GM19395 (cell line): Measurements from ENCODE around the gene ZBTB1.
"Not testable (repeated sequence)": the region's sequence is repeated elsewhere in the genome, so short reads cannot be mapped to it uniquely, and the experiment has no call there.

Experiments used
- ATAC-seq: cut with Tn5 transposase; IDR thresholded peaks from one replicate; pipeline ENCODE4 v1.9.1; 2021; ENCODE audit warnings: mild to moderate bottlenecking, moderate library complexity; ENCODE audit not compliant: unreplicated experiment

ZBTB1 gene

DNA sequence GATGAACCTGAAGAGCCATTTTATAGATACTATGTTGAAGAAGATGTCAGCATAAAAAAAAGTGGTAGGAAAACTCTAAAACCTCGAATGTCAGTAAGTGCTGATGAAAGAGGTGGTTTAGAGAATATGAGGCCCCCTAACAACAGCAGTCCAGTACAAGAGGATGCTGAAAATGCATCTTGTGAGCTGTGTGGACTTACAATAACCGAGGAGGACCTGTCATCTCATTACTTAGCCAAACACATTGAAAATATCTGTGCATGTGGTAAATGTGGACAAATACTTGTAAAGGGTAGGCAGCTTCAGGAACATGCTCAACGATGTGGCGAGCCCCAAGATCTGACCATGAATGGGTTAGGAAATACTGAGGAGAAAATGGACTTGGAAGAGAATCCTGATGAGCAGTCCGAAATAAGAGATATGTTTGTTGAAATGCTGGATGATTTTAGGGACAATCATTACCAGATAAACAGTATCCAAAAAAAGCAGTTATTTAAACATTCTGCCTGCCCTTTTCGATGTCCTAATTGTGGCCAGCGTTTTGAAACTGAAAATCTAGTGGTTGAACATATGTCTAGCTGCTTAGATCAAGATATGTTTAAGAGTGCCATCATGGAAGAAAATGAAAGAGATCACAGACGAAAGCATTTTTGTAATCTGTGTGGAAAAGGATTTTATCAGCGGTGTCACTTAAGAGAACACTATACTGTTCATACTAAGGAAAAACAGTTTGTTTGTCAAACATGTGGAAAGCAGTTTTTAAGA, 18.2 kb downstream of the ZBTB1 start:
- ATAC-seq = no peak

- ATAC-seq = no peak
Observed at GRCh38 chr14:64525354-64525753, 20.8 kb downstream of the ZBTB1 start.

DNA sequence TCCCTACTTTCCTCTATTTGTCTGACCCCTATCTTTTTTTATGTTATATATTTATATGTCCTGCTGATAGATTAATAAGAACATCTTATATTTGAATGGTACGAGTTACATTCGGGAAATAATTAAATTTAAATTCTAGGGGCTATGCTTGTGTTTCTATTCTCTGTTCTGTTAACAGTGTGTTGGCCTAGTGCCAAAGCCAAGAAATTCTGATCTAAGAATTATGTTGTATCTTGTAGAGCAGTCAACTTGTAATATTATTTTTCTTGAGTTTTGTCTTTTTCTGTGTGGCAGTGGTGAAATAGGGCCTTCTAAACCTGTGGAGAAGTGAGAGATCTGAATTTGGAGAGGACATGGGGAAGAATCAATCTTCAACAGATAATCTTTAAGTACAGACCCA, 27.0 kb downstream of the ZBTB1 start:
- ATAC-seq = no peak

DNA sequence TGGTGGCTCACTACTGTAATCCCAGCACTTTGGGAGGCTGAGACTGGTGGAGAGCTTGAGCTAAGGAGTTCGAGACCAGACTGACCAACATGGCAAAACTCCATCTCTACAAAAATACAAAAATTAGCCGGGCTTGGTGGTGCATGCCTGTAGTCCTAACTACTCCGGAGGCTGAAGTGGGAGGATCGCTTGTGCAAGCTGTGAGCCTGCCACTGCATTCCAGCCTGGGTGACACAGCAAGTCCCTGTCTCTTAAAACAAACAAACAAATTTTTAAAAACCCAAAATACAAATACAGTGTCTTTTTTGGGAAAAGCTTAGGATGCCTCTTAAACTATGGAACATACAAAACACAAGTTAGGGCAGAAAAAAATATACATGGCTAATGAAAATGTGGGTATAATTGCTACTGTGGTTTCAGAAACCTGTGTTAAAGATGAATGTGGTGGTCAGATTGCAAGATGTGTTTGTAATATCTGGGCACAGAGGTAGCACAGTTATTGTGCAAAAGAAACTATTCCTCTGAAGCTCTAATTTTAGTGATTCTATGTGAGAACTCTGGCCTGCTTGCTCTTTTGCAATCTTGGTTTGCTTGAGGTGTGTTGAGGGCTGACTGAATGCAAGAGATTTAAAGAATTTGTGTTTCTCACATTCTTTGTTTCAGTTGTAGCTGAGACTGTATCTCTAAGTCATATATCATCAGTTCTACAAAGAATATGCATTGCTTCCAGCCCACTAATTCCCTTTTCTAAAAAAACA, 32.1 kb downstream of the ZBTB1 start:
- no peak for ATAC-seq

GRCh38 chr14:64540208-64541202, 35.9 kb downstream of the ZBTB1 start, which contains the start of gene HSPA2:
HSPA2 (plus strand) TSS chr14:64540741; CDS start chr14:64540850, 109 bp downstream.
- peak; percentile 97 for ATAC-seq

- no peak for ATAC-seq
Observed at GRCh38 chr14:64541261-64541971, 36.8 kb downstream of the ZBTB1 start.

DNA sequence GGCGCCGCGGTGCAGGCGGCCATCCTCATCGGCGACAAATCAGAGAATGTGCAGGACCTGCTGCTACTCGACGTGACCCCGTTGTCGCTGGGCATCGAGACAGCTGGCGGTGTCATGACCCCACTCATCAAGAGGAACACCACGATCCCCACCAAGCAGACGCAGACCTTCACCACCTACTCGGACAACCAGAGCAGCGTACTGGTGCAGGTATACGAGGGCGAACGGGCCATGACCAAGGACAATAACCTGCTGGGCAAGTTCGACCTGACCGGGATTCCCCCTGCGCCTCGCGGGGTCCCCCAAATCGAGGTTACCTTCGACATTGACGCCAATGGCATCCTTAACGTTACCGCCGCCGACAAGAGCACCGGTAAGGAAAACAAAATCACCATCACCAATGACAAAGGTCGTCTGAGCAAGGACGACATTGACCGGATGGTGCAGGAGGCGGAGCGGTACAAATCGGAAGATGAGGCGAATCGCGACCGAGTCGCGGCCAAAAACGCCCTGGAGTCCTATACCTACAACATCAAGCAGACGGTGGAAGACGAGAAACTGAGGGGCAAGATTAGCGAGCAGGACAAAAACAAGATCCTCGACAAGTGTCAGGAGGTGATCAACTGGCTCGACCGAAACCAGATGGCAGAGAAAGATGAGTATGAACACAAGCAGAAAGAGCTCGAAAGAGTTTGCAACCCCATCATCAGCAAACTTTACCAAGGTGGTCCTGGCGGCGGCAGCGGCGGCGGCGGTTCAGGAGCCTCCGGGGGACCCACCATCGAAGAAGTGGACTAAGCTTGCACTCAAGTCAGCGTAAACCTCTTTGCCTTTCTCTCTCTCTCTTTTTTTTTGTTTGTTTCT, 37.6 kb downstream of the ZBTB1 start:
- no peak for ATAC-seq

DNA sequence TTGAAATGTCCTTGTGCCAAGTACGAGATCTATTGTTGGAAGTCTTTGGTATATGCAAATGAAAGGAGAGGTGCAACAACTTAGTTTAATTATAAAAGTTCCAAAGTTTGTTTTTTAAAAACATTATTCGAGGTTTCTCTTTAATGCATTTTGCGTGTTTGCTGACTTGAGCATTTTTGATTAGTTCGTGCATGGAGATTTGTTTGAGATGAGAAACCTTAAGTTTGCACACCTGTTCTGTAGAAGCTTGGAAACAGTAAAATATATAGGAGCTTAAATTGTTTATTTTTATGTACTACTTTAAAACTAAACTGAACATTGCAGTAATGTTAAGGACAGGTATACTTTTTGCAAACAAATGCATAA, 38.2 kb downstream of the ZBTB1 start:
- ATAC-seq = no peak

DNA sequence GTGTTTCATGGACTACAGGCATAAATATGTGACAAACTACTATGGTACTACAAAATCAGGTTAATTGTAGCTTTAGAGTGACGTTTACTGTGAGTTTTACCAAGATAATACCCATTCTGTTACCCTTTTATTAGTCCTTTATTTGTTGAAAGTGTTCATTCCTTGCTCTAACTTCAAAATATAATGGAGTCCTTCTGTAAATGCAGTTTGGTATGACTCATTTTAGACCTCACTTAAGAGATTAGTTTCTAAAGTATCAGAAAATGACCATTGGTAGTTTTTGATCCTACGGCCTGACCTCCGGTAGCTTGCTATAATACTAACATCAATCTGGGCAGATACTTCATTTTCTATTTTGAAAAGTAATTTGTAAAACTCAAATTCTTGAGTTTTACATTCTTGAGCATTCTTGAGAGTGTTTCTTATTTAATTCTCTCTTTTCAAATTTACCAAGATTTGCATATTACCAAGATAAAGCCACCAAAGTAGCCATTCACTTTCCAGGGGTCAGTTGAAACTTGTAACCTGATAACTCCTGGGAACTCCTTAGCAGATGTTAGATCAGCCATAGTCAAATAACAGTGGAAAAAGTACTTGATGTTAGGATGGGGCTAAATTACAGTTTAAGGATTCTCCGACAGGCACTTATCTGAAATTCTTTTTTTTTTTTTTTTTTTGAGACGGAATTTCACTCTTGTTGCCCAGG, 40.2 kb downstream of the ZBTB1 start:
- no peak for ATAC-seq

- ATAC-seq = no peak
Observed at GRCh38 chr14:64549016-64549415, 44.4 kb downstream of the ZBTB1 start.

GRCh38 chr14:64549791-64550620, 45.4 kb downstream of the ZBTB1 start, which contains the start of gene PPP1R36:
PPP1R36 (plus strand) TSS chr14:64549961; CDS start chr14:64549998, 37 bp downstream.
- ATAC-seq = no peak

DNA sequence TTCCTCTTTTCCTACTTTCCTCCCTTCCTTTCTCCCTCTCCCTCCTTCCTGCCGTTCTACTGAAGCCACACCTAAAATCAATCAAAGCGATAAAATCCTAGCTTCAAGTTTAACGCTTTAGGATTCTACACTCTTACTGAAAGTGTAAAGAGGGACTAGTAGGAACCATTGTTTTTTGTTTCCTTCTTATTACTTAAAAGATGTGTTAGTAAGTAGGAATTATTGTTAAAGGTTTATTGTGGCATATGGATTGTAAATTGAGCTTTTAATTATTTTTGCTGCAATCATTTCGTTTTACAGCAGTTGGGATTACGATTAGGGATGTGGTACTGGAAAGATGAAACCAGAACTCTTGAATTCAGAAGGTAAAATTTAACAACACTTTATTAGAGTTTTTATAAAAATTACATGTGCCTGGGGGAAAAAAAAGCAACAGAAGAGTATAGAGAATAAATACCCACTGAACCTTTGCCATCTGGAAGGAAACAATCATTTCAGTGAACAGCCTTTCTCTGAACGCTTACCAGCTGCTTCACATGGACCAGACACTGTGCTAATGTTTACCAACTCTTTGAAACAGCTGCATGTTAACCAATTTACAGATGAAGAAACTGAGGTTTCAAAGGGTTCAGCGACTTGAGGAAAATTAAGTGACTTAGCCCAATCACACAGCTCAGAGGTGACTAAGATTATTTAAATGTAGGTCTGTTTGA, 46.2 kb downstream of the ZBTB1 start:
- no peak for ATAC-seq

DNA sequence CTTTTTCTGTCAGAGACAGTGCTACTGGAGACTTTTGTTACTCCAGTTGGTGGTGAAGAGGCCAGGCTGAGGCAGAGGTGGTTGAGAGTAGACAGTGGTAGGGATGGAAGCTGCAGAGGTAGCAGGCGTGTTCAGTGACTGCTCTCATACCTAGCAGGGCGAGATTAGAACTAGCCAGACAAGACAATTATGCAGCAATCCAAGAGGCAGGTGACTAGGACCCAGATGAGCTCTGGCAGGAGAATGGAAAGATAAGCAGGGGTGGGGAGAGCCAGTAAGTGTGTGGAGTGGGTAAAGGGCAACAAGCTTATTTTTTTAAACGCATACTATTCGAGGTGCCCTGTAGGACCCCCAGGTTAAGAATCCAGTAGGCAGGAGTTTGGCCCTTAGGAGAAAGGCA, 50.0 kb downstream of the ZBTB1 start:
- ATAC-seq = no peak

- no peak for ATAC-seq
Observed at GRCh38 chr14:64556526-64556925, 52.0 kb downstream of the ZBTB1 start.

- ATAC-seq = not testable (repeated sequence)
Observed at GRCh38 chr14:64558216-64558615, 53.6 kb downstream of the ZBTB1 start.

DNA sequence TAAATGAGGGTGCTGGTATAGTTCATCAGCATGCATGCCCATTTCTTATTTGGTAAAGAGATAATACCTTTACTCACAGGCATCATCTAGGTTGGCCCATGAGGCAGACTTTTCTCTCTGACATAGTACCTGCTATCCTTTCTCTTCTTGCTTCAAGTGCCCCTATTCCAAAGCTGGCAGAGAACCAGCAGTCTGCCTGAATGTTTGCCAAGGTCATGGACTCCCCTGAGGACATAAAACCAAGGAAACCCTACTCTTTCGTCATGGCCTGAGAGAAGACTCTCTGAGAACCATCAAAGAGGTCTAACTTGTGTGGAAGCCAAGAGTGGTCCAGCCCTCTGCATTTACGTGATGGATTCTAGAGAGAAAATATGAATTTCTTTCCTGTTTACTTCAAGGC, 57.1 kb downstream of the ZBTB1 start:
- ATAC-seq = no peak

DNA sequence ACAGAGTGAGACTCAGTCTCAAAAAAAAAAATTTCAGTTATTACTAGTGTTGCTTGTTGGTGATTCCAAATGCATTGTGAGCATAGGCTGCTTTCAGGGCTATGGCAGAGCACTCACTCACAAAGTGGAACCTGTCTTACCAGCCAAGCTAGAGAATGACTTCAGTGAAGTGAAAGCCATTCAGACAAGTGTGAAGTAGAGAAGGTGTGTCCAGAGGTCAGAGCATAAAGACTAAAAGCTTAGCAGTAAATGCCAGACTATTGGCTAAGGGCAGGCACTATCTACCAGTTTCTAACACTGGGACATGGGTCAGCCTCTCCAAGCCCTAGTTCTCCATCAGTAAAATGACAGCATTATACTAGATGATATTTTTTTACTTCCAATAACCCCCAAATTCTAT, 57.9 kb downstream of the ZBTB1 start:
- ATAC-seq = no peak
